NB4 (cell line): ENCODE results near the gene NDRG4.

ENCODE experiments used
- DNase-seq: peaks from one replicate; pipeline ENCODE4 v3.0.0; 2010; ENCODE audit warnings: low read depth
- H3K4me3 ChIP-seq: one replicate; pipeline ENCODE4 v1.5.1; 2011; ENCODE audit warnings: mild to moderate bottlenecking, low read depth, low read length, moderate library complexity
- MYC ChIP-seq: IDR thresholded peaks from 2 replicates; pipeline ENCODE4 v1.6.1; 2011; ENCODE audit warnings: low read depth, low read length
- POLR2A ChIP-seq: IDR thresholded peaks from 2 replicates; pipeline ENCODE4 v1.6.1; 2011; ENCODE audit warnings: mild to moderate bottlenecking; ENCODE audit not compliant: insufficient read length; ENCODE audit errors: extremely low read depth
- TF ChIP-seq, protein P1 (sequence below): IDR thresholded peaks from 2 replicates; pipeline ENCODE4 v1.6.1; 2011; ENCODE audit warnings: low read depth, low read length
- TF ChIP-seq, protein P2 (sequence below): IDR thresholded peaks from one replicate; pipeline ENCODE4 v1.5.1; 2012; ENCODE audit warnings: low read depth, low read length

NDRG4 gene

GRCh38 chr16:58499615-58500351 is at the start of gene NDRG4:
Gene NDRG4 (plus strand): TSS chr16:58500143. CDS start chr16:58500249, 106 bp downstream.
- H3K4me3 ChIP-seq = no peak within 1 kb of the TSS
- DNase-seq = peak; percentile 59

DNA sequence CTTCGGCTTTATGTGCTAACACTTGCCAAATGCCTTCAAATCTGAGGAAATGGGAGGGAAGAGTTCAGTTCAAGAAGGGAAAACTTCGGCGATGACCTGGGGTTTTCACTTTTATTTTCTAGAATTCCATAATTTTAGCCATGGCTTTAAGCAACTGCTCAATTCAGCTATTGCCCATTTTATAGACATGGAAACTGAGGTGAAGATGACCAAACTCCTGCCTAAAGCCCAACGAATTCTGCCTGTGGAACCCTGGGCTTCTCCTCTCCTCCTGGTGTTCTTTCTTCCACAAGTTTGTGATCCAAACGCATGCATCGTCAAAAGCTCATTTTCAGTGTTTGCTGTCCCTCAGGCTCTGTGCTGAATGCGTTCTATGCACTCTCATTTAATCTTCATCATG is 49.4 kb upstream of the NDRG4 start:
- no peak for DNase-seq
- H3K4me3 ChIP-seq = no peak overlapping the region
- TF ChIP-seq, protein P1, sequence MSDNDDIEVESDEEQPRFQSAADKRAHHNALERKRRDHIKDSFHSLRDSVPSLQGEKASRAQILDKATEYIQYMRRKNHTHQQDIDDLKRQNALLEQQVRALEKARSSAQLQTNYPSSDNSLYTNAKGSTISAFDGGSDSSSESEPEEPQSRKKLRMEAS = no peak
- TF ChIP-seq POLR2A (no peak), MYC (no peak)
- TF ChIP-seq, protein P2, sequence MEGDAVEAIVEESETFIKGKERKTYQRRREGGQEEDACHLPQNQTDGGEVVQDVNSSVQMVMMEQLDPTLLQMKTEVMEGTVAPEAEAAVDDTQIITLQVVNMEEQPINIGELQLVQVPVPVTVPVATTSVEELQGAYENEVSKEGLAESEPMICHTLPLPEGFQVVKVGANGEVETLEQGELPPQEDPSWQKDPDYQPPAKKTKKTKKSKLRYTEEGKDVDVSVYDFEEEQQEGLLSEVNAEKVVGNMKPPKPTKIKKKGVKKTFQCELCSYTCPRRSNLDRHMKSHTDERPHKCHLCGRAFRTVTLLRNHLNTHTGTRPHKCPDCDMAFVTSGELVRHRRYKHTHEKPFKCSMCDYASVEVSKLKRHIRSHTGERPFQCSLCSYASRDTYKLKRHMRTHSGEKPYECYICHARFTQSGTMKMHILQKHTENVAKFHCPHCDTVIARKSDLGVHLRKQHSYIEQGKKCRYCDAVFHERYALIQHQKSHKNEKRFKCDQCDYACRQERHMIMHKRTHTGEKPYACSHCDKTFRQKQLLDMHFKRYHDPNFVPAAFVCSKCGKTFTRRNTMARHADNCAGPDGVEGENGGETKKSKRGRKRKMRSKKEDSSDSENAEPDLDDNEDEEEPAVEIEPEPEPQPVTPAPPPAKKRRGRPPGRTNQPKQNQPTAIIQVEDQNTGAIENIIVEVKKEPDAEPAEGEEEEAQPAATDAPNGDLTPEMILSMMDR = no peak

More at GRCh38 chr16:58499615-58500351, at the start of gene NDRG4:
- TF ChIP-seq, protein P1 = no peak
- TF ChIP-seq, protein P2 = no peak
- TF ChIP-seq MYC (no peak), POLR2A (no peak)

GRCh38 chr16:58451265-58451689 is 48.7 kb upstream of the NDRG4 start:
- TF ChIP-seq, protein P1 = no peak
- TF ChIP-seq, protein P2 = no peak
- no peak for TF ChIP-seq MYC
- no peak for TF ChIP-seq POLR2A

GRCh38 chr16:58451945-58452401 is 48.0 kb upstream of the NDRG4 start:
- no peak overlapping the region for H3K4me3 ChIP-seq
- DNase-seq = peak; percentile 27
- TF ChIP-seq POLR2A (no peak), MYC (no peak)
- TF ChIP-seq, protein P2 = no peak
- TF ChIP-seq, protein P1 = no peak

More at GRCh38 chr16:58451265-58451689, 48.7 kb upstream of the NDRG4 start:
- no peak overlapping the region for H3K4me3 ChIP-seq
- no peak for DNase-seq

GRCh38 chr16:58452640-58453039 is 47.3 kb upstream of the NDRG4 start:
- DNase-seq = no peak
- TF ChIP-seq, protein P2 = no peak
- TF ChIP-seq, protein P1 = no peak
- TF ChIP-seq POLR2A (no peak), MYC (no peak)
- no peak overlapping the region for H3K4me3 ChIP-seq
